ENCODE data around the gene GYG2.

- TF ChIP-seq CTCF (IDR thresholded peaks at IDR 0.05) (no peak), ZNF121 (CRISPR knock-in tag; IDR thresholded peaks at IDR 0.05) (no peak), MAX (CRISPR knock-in tag; IDR thresholded peaks at IDR 0.05) (no peak), USF2 (CRISPR knock-in tag; IDR thresholded peaks at IDR 0.05) (no peak), SP1 (CRISPR knock-in tag; conservative IDR thresholded peaks at IDR 0.05) (no peak), SMAD4 (CRISPR knock-in tag; IDR thresholded peaks at IDR 0.05) (no peak), NFE2L1 (CRISPR knock-in tag; IDR thresholded peaks at IDR 0.05) (no peak), IRF2 (CRISPR knock-in tag; IDR thresholded peaks at IDR 0.05; ENCODE audit: borderline replicate concordance, low read depth) (no peak), AFF4 (CRISPR knock-in tag; IDR thresholded peaks at IDR 0.05; ENCODE audit: borderline replicate concordance) (no peak)
Measured at GRCh38 chrX:2819345-2820135, 9.2 kb upstream of the GYG2 start.
